HG03520 (cell line): ENCODE results near the gene AFDN.

Experiments
- ATAC-seq: cut with Tn5 transposase; IDR thresholded peaks from one replicate; pipeline ENCODE4 v1.9.1; 2021; ENCODE audit warnings: mild to moderate bottlenecking, moderate library complexity; ENCODE audit not compliant: unreplicated experiment

Gene AFDN

GRCh38 chr6:167795874-167796191, 30.9 kb upstream of the AFDN start:
- ATAC-seq = no peak

GRCh38 chr6:167796192-167796981, 30.3 kb upstream of the AFDN start:
- ATAC-seq = no peak

GRCh38 chr6:167797011-167797471, 29.7 kb upstream of the AFDN start:
- ATAC-seq = no peak

DNA sequence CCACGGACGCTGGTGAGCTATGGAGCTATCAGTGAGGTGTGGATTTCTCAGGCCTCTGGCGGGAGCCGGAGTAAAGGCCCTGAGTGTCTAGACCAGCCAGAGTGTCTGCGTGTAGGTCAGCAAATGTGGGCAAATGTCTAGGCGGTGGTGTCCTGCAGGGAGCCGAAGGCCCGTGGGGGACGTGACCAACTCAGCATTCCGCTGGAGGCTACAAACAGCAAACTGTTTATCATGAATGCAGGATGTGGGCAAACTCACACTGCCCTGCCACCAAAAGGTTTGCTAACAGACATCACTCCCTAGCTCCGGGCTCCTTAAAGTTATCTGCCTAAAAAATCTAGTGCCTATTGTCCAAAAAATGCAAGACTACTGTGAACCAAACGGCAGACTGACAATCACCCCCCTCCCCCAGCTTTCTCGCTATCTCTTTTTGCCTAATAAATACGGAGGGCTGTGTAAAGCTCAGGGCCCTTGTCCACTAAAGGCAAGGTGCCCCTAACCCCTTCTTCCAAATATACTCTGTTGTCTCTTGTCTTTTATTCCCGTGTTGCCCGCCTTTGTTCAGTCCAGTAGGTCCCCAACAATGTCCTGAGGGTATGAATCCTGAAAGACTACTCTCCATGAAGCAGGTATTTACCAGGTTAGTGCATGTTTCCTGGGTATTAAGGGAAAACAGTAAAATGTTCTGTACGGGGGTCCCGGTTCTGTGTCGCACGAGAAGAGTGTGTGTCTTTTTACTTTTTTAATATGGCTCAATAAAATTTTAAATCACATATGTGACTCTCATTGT, 29.0 kb upstream of the AFDN start:
- ATAC-seq = no peak

DNA sequence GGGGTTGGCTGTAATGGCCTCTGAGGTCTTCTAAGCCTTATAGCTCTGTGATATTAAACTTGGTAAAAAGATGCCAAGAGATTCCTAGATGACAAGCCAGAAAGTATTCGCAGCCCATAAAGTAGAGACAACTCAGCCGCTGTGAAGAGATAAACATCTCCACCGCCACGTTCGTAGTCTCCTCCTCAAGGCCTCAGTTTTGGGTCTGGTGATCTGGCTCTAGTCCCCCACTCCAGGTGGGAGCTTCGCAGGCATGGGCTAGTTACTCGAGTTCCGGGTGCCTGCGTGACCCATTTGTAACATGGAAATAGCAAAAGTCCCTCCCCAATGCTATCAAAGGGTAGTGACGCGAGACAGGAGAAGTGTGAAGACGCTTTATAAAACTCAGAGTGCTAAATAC, 28.3 kb upstream of the AFDN start:
- ATAC-seq = no peak

DNA sequence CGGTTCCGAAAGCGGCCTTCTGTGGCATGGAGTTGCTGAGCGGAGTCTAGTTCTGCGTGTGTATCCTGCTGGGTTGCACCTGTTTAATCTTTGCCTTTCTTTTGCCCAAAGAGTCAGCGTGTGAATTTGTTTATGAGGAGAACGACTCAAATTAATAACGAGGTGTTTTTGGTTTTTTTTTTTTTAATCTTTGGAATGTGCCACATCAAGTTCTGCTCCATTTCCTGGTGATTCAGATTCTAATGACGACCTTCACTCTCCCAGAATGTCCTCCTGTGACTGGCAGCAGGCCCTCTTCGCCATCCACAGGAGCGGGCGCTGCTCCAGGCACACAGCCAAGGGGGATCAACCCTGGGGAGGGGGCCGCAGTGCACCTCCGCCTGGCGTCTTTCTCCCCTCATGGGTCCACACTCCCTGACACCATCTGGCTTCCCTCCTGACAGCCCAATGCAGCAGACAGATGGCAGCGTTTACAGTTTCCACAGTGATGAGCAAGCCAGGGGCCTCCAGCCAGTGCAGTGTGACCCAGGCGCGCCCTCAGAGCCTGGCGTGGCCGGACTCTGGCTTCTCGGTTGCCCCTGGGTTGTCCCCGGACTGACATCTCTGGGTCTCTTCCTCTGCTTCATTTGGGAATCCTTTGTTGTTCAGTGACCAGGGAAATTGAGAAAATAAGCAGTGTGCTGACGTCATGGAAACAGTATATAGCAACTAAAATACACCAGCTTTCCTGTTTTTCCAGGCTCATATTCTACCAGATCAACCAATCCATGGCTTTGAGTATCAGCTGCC, 27.5 kb upstream of the AFDN start:
- ATAC-seq = no peak

GRCh38 chr6:167800549-167800948, 26.2 kb upstream of the AFDN start:
- no peak for ATAC-seq

- no peak for ATAC-seq
Measured at GRCh38 chr6:167801263-167801662, 25.4 kb upstream of the AFDN start.

- no peak for ATAC-seq
Measured at GRCh38 chr6:167802339-167802738, 24.4 kb upstream of the AFDN start.

DNA sequence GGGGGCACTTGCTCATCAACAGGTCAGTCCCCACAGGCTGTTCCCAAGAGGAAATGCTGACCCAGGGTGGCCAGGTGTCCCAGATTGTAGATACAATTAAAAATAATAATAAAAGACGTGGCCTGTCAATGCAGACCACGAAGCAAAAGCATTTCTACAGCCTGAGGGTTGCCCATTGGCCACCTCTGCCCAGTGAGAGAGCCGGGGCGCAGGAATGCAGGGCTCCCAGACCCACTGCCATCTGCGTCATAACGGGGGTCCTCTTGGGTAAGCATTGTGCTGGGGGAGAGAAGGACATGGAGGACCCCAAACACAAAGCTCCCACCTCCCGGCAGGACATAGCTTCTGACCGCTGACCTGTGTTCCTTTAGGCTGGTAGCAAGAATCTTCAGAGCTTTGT, 22.9 kb upstream of the AFDN start:
- no peak for ATAC-seq

GRCh38 chr6:167804281-167805013, 22.3 kb upstream of the AFDN start:
- ATAC-seq = no peak

DNA sequence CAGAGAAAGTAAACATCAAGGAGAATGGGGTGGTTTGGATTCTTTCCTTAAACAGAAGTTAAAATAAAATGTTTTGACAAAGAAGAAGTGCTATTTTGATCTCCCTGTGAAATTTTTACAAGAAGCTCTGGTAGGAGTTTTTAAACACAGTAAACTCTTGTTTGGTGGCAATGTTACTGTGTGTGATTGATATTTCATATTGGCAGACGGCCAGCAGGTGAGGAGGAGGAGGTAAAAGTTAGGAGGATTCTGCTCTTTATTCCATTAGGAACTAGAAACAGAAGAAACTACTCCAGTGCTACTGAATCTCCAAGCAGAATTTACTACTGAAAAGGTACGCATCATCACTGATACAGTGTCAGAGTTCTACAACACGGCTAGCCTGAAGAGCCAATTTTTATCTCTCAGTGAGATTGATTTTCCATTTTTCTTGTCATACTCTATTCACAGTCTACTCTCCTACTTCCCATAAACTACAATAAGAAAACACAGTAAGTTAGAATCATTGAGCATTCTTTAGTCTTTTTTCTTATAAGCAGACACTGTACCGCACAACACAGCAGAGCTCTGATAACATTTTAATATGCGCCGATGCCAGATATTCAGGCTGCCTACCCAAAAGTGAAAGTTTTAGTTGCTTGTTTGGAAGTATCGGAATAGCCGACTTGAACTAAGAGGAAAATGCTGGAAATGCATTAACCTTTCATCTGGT, 21.2 kb upstream of the AFDN start:
- ATAC-seq = no peak

GRCh38 chr6:167806061-167806700, 20.5 kb upstream of the AFDN start:
- no peak for ATAC-seq

- no peak for ATAC-seq
Measured at GRCh38 chr6:167807200-167807599, 19.5 kb upstream of the AFDN start.

GRCh38 chr6:167807756-167808155, 19.0 kb upstream of the AFDN start:
- no peak for ATAC-seq

GRCh38 chr6:167811040-167811439, 15.7 kb upstream of the AFDN start:
- ATAC-seq = no peak

DNA sequence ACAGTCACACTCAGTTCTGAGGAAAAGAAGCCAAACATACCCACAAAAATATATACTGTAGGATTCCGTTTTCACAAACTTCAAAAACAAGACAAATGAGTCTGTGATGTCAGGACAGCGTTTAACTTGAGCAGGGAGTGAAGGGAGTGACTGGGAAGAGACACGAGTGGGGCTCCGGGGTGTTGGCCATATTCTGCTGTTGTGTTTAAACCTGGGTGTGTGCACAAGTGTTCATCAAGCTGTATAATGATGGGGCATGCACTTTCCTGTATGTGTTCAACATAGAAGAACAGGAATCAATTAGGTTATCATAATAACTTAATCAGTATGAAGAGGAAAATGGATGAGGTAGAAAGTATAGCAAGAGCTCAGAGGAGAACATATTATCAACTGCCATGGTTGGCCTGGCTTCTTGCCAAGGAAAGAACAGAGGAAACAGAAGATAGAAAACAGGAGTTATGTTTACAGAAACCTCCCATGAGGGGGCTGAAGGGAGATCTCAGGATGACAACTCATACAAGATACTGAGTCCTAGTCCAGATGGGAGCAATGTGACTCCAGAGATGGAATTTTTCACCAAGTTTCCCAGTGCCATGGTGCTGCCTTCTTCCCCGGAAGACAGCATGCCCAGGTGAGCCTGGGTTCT, 15.1 kb upstream of the AFDN start:
- ATAC-seq = no peak

GRCh38 chr6:167812088-167812487, 14.6 kb upstream of the AFDN start:
- ATAC-seq = no peak

DNA sequence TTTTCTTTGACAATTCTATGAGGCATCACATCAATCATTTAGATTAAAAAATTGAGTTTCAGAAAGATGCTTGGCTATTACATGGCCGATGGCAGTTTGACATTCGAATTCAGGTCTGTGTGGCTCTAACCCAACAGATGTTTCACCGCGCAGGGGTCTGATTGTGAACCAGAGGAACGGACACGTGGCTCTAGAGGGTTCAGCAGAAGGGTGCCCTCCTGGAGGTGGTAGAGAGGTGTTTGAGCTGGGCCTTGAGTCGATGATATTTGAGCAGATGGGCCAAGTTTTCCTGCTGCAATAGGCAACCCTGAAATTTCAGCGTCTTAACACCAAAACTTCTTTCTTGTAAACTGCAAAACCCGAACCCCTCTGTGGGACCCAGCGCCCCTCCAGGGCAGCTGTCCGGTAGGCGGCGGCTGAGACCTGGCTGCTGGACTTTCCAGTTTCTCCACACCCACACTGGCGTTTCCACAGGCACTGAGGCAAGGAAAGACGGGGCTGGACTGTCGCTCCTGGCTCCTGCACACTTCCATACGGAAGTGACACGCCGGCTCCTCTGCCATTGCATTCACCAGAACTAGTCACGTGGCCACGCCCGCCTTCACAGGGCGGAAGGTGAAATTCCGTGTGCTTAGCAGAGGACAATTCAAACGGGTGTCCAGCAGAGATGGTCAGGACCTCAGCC, 11.3 kb upstream of the AFDN start:
- no peak for ATAC-seq
